ENCODE measurements around the gene ZNF335. TPM values are rescaled to one million over a fixed set of nuclear protein-coding genes. Genes with fewer than 3 reads are reported as not detected.

Gene ZNF335
- total and polyA plus RNA-seq, 2 of the 13 experiments (the other 11 are each of a cell fraction or from before 2014, with no cell fraction given): 9.7 to 13.7 TPM

DNA sequence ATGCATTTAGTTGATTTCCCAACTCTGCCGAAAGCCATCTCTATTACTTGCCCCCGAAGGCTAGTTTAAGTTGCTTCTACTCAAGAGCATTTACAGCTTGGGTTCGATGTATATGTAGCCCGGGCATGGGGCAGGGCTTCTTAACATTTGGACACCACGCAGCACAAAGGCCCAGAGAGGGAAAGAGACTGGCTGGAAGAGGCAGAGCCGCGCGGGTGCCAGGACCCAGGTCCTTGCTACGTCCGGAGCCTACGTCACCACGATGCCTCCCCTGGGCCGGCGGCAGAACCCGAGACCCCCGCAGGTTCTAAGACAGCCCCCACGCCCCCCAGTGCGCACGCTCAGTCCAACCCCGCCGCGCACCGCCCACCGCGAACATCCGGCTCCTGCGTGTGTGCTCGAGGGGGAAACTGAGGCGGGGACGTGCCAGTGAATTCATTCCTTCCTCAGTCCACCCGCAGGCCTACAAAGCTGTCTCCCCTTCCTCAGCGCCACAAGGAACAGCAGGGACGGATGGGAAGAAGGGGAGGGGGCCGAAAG is 37.9 kb downstream of the ZNF335 start (continued):
- no peak for TF ChIP-seq ZBTB33 (CRISPR knock-in tag; IDR thresholded peaks at IDR 0.05)
- no peak for TF ChIP-seq ZNF644 (CRISPR knock-in tag; IDR thresholded peaks at IDR 0.05; ENCODE audit: low read depth)
- TF ChIP-seq YEATS2 (CRISPR knock-in tag; IDR thresholded peaks at IDR 0.05; ENCODE audit: borderline replicate concordance): no peak
- TF ChIP-seq LCORL (IDR thresholded peaks at IDR 0.05): no peak
- no peak for TF ChIP-seq LCORL (CRISPR knock-in tag; IDR thresholded peaks at IDR 0.05)
- TF ChIP-seq GZF1 (CRISPR knock-in tag; IDR thresholded peaks at IDR 0.05): 0 out of 2 replicates have a peak, but pooled peaks have one; percentile 56
- TF ChIP-seq, protein P1, sequence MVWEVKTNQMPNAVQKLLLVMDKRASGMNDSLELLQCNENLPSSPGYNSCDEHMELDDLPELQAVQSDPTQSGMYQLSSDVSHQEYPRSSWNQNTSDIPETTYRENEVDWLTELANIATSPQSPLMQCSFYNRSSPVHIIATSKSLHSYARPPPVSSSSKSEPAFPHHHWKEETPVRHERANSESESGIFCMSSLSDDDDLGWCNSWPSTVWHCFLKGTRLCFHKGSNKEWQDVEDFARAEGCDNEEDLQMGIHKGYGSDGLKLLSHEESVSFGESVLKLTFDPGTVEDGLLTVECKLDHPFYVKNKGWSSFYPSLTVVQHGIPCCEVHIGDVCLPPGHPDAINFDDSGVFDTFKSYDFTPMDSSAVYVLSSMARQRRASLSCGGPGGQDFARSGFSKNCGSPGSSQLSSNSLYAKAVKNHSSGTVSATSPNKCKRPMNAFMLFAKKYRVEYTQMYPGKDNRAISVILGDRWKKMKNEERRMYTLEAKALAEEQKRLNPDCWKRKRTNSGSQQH (CRISPR knock-in tag; IDR thresholded peaks at IDR 0.05; ENCODE audit: low read depth): peak; percentile 13; the same call in 1 of the 2 replicates
- TF ChIP-seq ZNF292 (CRISPR knock-in tag; IDR thresholded peaks at IDR 0.05; ENCODE audit: borderline replicate concordance, low read depth): 0 out of 2 replicates have a peak, but pooled peaks have one; percentile 19
- peak; percentile 79 for TF ChIP-seq CREM (IDR thresholded peaks at IDR 0.05)
- no peak for TF ChIP-seq CREM (CRISPR knock-in tag; IDR thresholded peaks at IDR 0.05)
- 0 out of 2 replicates have a peak, but pooled peaks have one; percentile 9 for TF ChIP-seq ZNF362 (CRISPR knock-in tag; IDR thresholded peaks at IDR 0.05; ENCODE audit: borderline replicate concordance)
- TF ChIP-seq, protein P2, sequence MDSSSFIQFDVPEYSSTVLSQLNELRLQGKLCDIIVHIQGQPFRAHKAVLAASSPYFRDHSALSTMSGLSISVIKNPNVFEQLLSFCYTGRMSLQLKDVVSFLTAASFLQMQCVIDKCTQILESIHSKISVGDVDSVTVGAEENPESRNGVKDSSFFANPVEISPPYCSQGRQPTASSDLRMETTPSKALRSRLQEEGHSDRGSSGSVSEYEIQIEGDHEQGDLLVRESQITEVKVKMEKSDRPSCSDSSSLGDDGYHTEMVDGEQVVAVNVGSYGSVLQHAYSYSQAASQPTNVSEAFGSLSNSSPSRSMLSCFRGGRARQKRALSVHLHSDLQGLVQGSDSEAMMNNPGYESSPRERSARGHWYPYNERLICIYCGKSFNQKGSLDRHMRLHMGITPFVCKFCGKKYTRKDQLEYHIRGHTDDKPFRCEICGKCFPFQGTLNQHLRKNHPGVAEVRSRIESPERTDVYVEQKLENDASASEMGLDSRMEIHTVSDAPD (CRISPR knock-in tag; IDR thresholded peaks at IDR 0.05): no peak
- no peak for TF ChIP-seq MBD4 (IDR thresholded peaks at IDR 0.05; ENCODE audit: borderline replicate concordance, low read length)
- no peak for TF ChIP-seq DNMT1 (CRISPR knock-in tag; IDR thresholded peaks at IDR 0.05)
- TF ChIP-seq, protein P3, sequence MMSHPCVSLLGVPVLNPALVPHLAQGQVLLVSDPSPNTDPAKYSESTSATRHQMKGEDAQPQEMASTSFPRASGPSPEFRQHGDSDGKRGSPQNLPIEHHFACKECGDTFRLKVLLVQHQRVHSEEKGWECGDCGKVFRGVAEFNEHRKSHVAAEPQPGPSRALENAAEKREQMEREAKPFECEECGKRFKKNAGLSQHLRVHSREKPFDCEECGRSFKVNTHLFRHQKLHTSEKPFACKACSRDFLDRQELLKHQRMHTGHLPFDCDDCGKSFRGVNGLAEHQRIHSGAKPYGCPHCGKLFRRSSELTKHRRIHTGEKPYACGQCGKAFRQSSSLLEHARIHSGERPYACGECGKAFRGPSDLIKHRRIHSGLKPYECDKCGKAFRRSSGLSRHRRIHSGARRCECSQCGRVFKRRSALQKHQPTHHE (CRISPR knock-in tag; IDR thresholded peaks at IDR 0.05; ENCODE audit: borderline replicate concordance): peak; percentile 3
- no peak for TF ChIP-seq CBX2 (IDR thresholded peaks at IDR 0.05; ENCODE audit: low read depth, low read length)
- no peak; the same call in 1 of the 2 replicates for TF ChIP-seq CBX2 (CRISPR knock-in tag; IDR thresholded peaks at IDR 0.05; ENCODE audit: low read depth)
- TF ChIP-seq ZNF558 (CRISPR knock-in tag; IDR thresholded peaks at IDR 0.05; ENCODE audit: borderline replicate concordance): no peak; the same call in 1 of the 2 replicates
- no peak for TF ChIP-seq GABPB1 (CRISPR knock-in tag; IDR thresholded peaks at IDR 0.05)
- no peak for TF ChIP-seq RAD21 (CRISPR knock-in tag; IDR thresholded peaks at IDR 0.05)
- TF ChIP-seq, protein P4, sequence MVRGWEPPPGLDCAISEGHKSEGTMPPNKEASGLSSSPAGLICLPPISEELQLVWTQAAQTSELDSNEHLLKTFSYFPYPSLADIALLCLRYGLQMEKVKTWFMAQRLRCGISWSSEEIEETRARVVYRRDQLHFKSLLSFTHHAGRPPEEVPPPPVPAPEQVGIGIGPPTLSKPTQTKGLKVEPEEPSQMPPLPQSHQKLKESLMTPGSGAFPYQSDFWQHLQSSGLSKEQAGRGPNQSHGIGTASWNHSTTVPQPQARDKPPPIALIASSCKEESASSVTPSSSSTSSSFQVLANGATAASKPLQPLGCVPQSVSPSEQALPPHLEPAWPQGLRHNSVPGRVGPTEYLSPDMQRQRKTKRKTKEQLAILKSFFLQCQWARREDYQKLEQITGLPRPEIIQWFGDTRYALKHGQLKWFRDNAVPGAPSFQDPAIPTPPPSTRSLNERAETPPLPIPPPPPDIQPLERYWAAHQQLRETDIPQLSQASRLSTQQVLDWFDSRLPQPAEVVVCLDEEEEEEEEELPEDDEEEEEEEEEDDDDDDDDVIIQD (CRISPR knock-in tag; IDR thresholded peaks at IDR 0.05; ENCODE audit: low read depth): peak; percentile 71; the same call in 1 of the 2 replicates
- no peak for TF ChIP-seq SMARCE1 (IDR thresholded peaks at IDR 0.05; ENCODE audit: borderline replicate concordance)

All from HepG2 (cell line).